Mesendoderm (in vitro differentiated cells): ENCODE data around the gene PCDHA4.
"Not testable (repeated sequence)": the region's sequence is repeated elsewhere in the genome, so short reads cannot be mapped to it uniquely, and the experiment has no call there.

ENCODE experiments used
- DNase-seq: peaks from one replicate; pipeline ENCODE4 v3.0.0; 2013
- H2AK5ac ChIP-seq: 2 replicates; pipeline ENCODE4 v1.6.1; 2013; ENCODE audit warnings: low read length, inconsistent platforms
- H2BK120ac ChIP-seq: 2 replicates; pipeline ENCODE4 v1.6.1; 2013; ENCODE audit warnings: low read depth, mild to moderate bottlenecking, low read length, moderate library complexity, mixed read lengths
- H2BK15ac ChIP-seq: replicated peaks from 2 replicates; pipeline ENCODE4 v1.6.1; 2013; ENCODE audit warnings: low read depth, mild to moderate bottlenecking, moderate library complexity
- H2BK5ac ChIP-seq: 2 replicates; pipeline ENCODE4 v1.6.1; 2013; ENCODE audit warnings: low read length, inconsistent platforms
- H3K18ac ChIP-seq: 2 replicates; pipeline ENCODE4 v1.6.1; 2013; ENCODE audit warnings: mild to moderate bottlenecking, low read length, mixed read lengths
- H3K23ac ChIP-seq: one replicate; pipeline ENCODE4 v1.6.1; 2013; ENCODE audit warnings: low read length
- H3K27ac ChIP-seq: 2 replicates; pipeline ENCODE4 v1.5.1; 2013; ENCODE audit warnings: low read depth, mild to moderate bottlenecking, inconsistent platforms, low read length, moderate library complexity
- H3K27me3 ChIP-seq: 2 replicates; pipeline ENCODE4 v1.6.1; 2013; ENCODE audit warnings: low read length, control low read depth, mild to moderate bottlenecking, inconsistent platforms; ENCODE audit not compliant: insufficient read depth, poor library complexity
- H3K36me3 ChIP-seq: 2 replicates; pipeline ENCODE4 v1.6.1; 2013; ENCODE audit warnings: low read length, inconsistent platforms; ENCODE audit not compliant: control insufficient read depth, insufficient read depth
- H3K4ac ChIP-seq: one replicate; pipeline ENCODE4 v1.6.1; 2013; ENCODE audit warnings: low read depth, mild to moderate bottlenecking, low read length, moderate library complexity
- H3K4me1 ChIP-seq: 2 replicates; pipeline ENCODE4 v1.6.1; 2013; ENCODE audit warnings: low read depth, low read length, inconsistent platforms; ENCODE audit not compliant: control insufficient read depth
- H3K4me2 ChIP-seq: 2 replicates; pipeline ENCODE4 v1.6.1; 2013; ENCODE audit warnings: low read length
- H3K4me3 ChIP-seq: 2 replicates; pipeline ENCODE4 v1.5.1; 2013; ENCODE audit warnings: mild to moderate bottlenecking, low read length
- H3K56ac ChIP-seq: one replicate; pipeline ENCODE4 v1.6.1; 2013; ENCODE audit warnings: low read length
- H3K79me1 ChIP-seq: 2 replicates; pipeline ENCODE4 v1.6.1; 2013; ENCODE audit warnings: low read length, inconsistent platforms
- H3K79me2 ChIP-seq: 2 replicates; pipeline ENCODE4 v1.6.1; 2013; ENCODE audit warnings: mild to moderate bottlenecking, low read length; ENCODE audit not compliant: control insufficient read depth, insufficient read depth
- H3K9ac ChIP-seq: 2 replicates; pipeline ENCODE4 v1.6.1; 2013; ENCODE audit warnings: low read length, inconsistent platforms
- H4K5ac ChIP-seq: one replicate; pipeline ENCODE4 v1.6.1; 2013; ENCODE audit warnings: low read length
- H4K8ac ChIP-seq: one replicate; pipeline ENCODE4 v1.6.1; 2013; ENCODE audit warnings: low read depth, mild to moderate bottlenecking, control low read depth, low read length, moderate library complexity
- WGBS: extraction: QIAGEN DNeasy Blood & Tissue Kit; methylation state at CpG from one replicate; pipeline ENCODE4 v1.1.7; 2013; ENCODE audit warnings: low lambda C conversion rate, missing lambda C conversion rate; ENCODE audit not compliant: insufficient coverage; ENCODE audit errors: extremely low coverage; 5-methylcytosine and 5-hydroxymethylcytosine counted together

Gene PCDHA4

GRCh38 chr5:140802781-140803271 is 4.0 kb upstream of the PCDHA4 start:
- no peaks in the 10 kb centered on the region for H3K79me2 ChIP-seq
- no CpG with 5 or more reads among the region's 53 CpGs for WGBS

GRCh38 chr5:140808241-140808888 is 1.5 kb downstream of the PCDHA4 start:
- not testable (repeated sequence) for DNase-seq, H4K8ac ChIP-seq, H2AK5ac ChIP-seq, H3K9ac ChIP-seq, H3K79me1 ChIP-seq, H3K27me3 ChIP-seq, H3K79me2 ChIP-seq, H3K4ac ChIP-seq, H3K56ac ChIP-seq, H2BK120ac ChIP-seq, H3K4me3 ChIP-seq, H4K5ac ChIP-seq, H2BK15ac ChIP-seq, H3K4me2 ChIP-seq, H3K23ac ChIP-seq, H3K18ac ChIP-seq, H2BK5ac ChIP-seq, H3K27ac ChIP-seq, H3K36me3 ChIP-seq, H3K4me1 ChIP-seq
- no CpG with 5 or more reads among the region's 62 CpGs for WGBS

More at GRCh38 chr5:140802781-140803271, 4.0 kb upstream of the PCDHA4 start:
- no peaks in the 10 kb centered on the region for H3K27me3 ChIP-seq
- no peaks in the 10 kb centered on the region for H3K79me1 ChIP-seq
- H3K4me3 ChIP-seq: no peak overlapping the region
- no peak overlapping the region for H4K8ac ChIP-seq
- H3K18ac ChIP-seq: no peak overlapping the region
- H3K23ac ChIP-seq: no peak overlapping the region
- H3K4me1 ChIP-seq: no peaks in the 10 kb centered on the region
- H4K5ac ChIP-seq: no peak overlapping the region
- no peak for DNase-seq
- H2BK120ac ChIP-seq: no peak overlapping the region
- H3K4ac ChIP-seq: no peak overlapping the region
- H3K36me3 ChIP-seq: no peaks in the 10 kb centered on the region
- H3K27ac ChIP-seq: no peak overlapping the region
- H3K9ac ChIP-seq: no peak overlapping the region
- no peak overlapping the region for H2AK5ac ChIP-seq
- H3K4me2 ChIP-seq: no peak overlapping the region
- H2BK5ac ChIP-seq: no peak overlapping the region
- H2BK15ac ChIP-seq: no peak overlapping the region
- no peak overlapping the region for H3K56ac ChIP-seq

GRCh38 chr5:140808889-140809291 is 2.0 kb downstream of the PCDHA4 start:
- Histone ChIP-seq H3K56ac (no peak overlapping the region), H3K23ac (no peak overlapping the region), H3K27me3 (no peaks in the 10 kb centered on the region), H3K4me1 (no peaks in the 10 kb centered on the region), H3K4me3 (no peak overlapping the region), H3K79me2 (no peaks in the 10 kb centered on the region), H3K4ac (no peak overlapping the region), H2BK15ac (no peak overlapping the region), H3K36me3 (no peaks in the 10 kb centered on the region), H2BK120ac (no peak overlapping the region), H3K27ac (no peak overlapping the region), H2BK5ac (no peak overlapping the region), H3K18ac (no peak overlapping the region), H3K79me1 (no peaks in the 10 kb centered on the region), H4K5ac (no peak overlapping the region), H2AK5ac (no peak overlapping the region), H3K4me2 (no peak overlapping the region), H3K9ac (no peak overlapping the region), H4K8ac (no peak overlapping the region)
- no peak for DNase-seq
- no CpG with 5 or more reads among the region's 43 CpGs for WGBS

GRCh38 chr5:140821375-140822280 is 14.8 kb downstream of the PCDHA4 start, which contains the start of gene PCDHA5:
Gene PCDHA5 (plus strand): TSS chr5:140821613.
- no peak within 1 kb of the TSS for H2BK15ac ChIP-seq
- no peak within 1 kb of the TSS for H4K5ac ChIP-seq
- no peak within 1 kb of the TSS for H3K9ac ChIP-seq
- H3K4ac ChIP-seq: no peak within 1 kb of the TSS
- no peak within 1 kb of the TSS for H3K4me3 ChIP-seq
- no peaks in the 10 kb centered on the region for H3K79me2 ChIP-seq
- H4K8ac ChIP-seq: no peak within 1 kb of the TSS
- WGBS: 100% methylated on average over 2 of the region's 39 CpGs
- H2BK5ac ChIP-seq: no peak within 1 kb of the TSS
- no peaks in the 10 kb centered on the region for H3K79me1 ChIP-seq
- H3K27me3 ChIP-seq: no peaks in the 10 kb centered on the region
- H3K4me1 ChIP-seq: no peaks in the 10 kb centered on the region
- no peak within 1 kb of the TSS for H3K56ac ChIP-seq
- H2AK5ac ChIP-seq: no peak within 1 kb of the TSS
- H2BK120ac ChIP-seq: no peak within 1 kb of the TSS
- DNase-seq: no peak
- no peak within 1 kb of the TSS for H3K4me2 ChIP-seq
- no peak within 1 kb of the TSS for H3K27ac ChIP-seq
- no peaks in the 10 kb centered on the region for H3K36me3 ChIP-seq
- no peak within 1 kb of the TSS for H3K18ac ChIP-seq
- no peak within 1 kb of the TSS for H3K23ac ChIP-seq

GRCh38 chr5:140822281-140822629 is 15.4 kb downstream of the PCDHA4 start:
- Histone ChIP-seq H3K23ac (no peak overlapping the region), H4K5ac (no peak overlapping the region), H3K4me2 (no peak overlapping the region), H3K36me3 (no peaks in the 10 kb centered on the region), H3K79me1 (no peaks in the 10 kb centered on the region), H2BK15ac (no peak overlapping the region), H3K9ac (no peak overlapping the region), H3K56ac (no peak overlapping the region), H2AK5ac (no peak overlapping the region), H3K27me3 (no peaks in the 10 kb centered on the region), H3K79me2 (no peaks in the 10 kb centered on the region), H3K4me3 (no peak overlapping the region), H3K4me1 (no peaks in the 10 kb centered on the region), H3K4ac (no peak overlapping the region), H4K8ac (no peak overlapping the region), H2BK5ac (no peak overlapping the region), H3K18ac (no peak overlapping the region), H3K27ac (no peak overlapping the region), H2BK120ac (no peak overlapping the region)
- no peak for DNase-seq
- WGBS: no CpG with 5 or more reads among the region's 6 CpGs
